SK-N-MC (cell line): Measurements from ENCODE around the gene HOPX.
"Not testable (repeated sequence)": the region's sequence is repeated elsewhere in the genome, so short reads cannot be mapped to it uniquely, and the experiment has no call there.

ENCODE experiments used
- DNase-seq: peaks from one replicate; pipeline ENCODE4 v3.0.0-alpha.2; 2011; ENCODE audit warnings: low read depth, low spot score
- H3K27ac ChIP-seq: fragments of 200-600 bp; sonication (generic); 2 replicates; pipeline ENCODE4 v1.5.1; 2016; ENCODE audit warnings: mixed run types
- H3K36me3 ChIP-seq: fragments of 200-600 bp; sonication (generic); 2 replicates; pipeline ENCODE4 v1.6.1; 2017; ENCODE audit warnings: antibody characterized with exemption, low read length, mixed read lengths; ENCODE audit not compliant: insufficient read depth
- H3K4me3 ChIP-seq: fragments of 200-600 bp; sonication (generic); 2 replicates; pipeline ENCODE4 v1.5.1; 2016
- H3K9ac ChIP-seq: fragments of 200-600 bp; sonication (generic); 2 replicates; pipeline ENCODE4 v1.8.0; 2017; ENCODE audit warnings: mixed run types, mixed read lengths; ENCODE audit not compliant: insufficient read length
- H3K9me3 ChIP-seq: fragments of 200-600 bp; sonication (generic); 2 replicates; pipeline ENCODE4 v1.6.1; 2017; ENCODE audit warnings: low read depth, mild to moderate bottlenecking, antibody characterized with exemption, low read length, moderate library complexity, mixed read lengths
- EZH2 ChIP-seq: fragments of 200-600 bp; sonication (generic); IDR thresholded peaks from one replicate; pipeline ENCODE4 v1.6.1; 2017; ENCODE audit warnings: antibody characterized with exemption
- FOXP2 ChIP-seq: optimal IDR thresholded peaks from 2 replicates; pipeline ENCODE3; 2011; ENCODE audit warnings: mild to moderate bottlenecking, moderate library complexity; ENCODE audit not compliant: insufficient read depth; ENCODE audit errors: extremely low read length, control extremely low read depth
- POLR2AphosphoS5 ChIP-seq: IDR thresholded peaks from 2 replicates; pipeline ENCODE4 v1.6.1; 2012; ENCODE audit warnings: mild to moderate bottlenecking, low read depth, low read length, borderline replicate concordance

Gene HOPX

DNA sequence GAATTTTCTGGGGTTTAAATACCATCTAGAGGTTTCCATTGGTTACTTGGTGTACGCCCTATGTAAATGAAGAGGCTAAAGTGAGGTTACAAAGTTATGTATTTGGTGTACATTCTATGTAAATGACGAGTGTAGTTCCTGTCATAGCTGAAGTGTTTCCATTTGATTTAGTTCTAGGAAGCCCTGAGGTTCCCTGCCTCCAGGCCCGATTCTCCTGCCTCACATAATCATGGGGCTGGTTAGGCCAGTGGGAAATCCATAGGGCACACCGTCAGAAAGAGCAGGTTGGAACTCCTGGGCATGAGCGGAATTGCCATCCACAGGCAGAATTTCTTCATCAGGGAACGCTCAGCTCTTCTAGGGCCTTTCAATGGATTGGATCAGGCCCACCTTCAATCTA, 24.2 kb upstream of the HOPX start:
- no peak for TF ChIP-seq POLR2AphosphoS5
- no peak for TF ChIP-seq EZH2
- TF ChIP-seq FOXP2, result no peak
- no peak overlapping the region for H3K4me3 ChIP-seq
- no peaks in the 10 kb centered on the region for H3K9me3 ChIP-seq
- no peak overlapping the region for H3K9ac ChIP-seq
- no peaks in the 10 kb centered on the region for H3K36me3 ChIP-seq
- H3K27ac ChIP-seq, result no peak overlapping the region
- no peak for DNase-seq

DNA sequence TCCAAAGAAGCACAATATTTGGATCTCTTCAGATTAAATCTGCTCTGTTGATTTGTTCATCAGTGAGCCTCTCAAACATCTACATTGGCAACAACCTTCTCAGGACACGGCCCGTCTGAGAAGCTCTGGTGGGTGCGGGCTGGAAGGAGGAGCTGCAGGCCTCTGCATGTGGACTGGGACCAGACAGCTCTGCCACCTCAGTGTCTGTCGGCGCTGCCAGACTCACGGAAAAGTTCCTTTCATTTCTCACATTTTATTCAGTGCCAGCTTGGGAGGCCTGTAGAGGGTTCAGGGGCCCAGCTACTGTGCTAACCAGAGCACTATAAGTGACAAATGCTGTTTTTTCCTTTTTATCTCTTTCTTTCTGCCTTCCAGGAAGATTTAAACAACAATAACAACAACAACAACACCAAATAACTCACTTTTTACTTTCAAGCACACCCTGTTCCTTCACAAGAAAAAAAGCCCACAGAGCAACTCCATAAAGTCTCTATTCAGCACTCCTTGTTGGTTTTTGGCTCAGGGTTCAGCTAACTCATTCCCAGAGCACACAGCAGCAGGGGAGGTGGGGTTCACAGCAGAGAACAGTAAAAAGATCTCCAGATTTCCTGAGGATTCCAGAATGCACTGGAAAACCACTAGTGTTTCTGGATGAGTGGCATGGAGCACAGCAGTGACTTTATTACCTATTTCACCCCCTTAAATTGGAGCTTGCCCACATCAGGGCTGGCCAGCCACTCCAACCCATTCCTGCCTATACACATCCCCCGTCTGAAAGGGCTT, 23.2 kb upstream of the HOPX start:
- no peak overlapping the region for H3K27ac ChIP-seq
- no peaks in the 10 kb centered on the region for H3K9me3 ChIP-seq
- DNase-seq, result no peak
- no peak overlapping the region for H3K4me3 ChIP-seq
- TF ChIP-seq FOXP2 (no peak), EZH2 (no peak), POLR2AphosphoS5 (no peak)
- H3K36me3 ChIP-seq, result no peaks in the 10 kb centered on the region
- peak overlapping the region; percentile 23 for H3K9ac ChIP-seq

DNA sequence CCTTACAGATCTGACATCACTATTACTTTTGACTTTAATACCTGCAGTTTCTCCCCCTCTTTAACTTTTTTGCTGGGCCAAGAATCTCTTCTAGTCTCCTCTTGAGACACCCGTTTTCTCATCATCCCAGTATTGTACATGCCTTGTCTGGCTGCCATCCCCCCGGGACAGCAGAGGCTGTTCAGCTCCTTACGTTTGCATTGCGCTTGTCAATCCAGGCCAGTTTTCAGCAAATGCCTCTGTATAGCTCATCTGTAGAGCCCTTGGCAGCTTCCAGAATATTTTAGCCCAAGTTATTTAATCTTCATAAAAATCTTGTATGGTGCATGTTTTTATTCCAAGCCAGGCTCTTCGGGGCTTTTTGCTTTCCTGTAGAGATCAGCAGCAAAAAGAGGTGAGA, 22.3 kb upstream of the HOPX start:
- Histone ChIP-seq H3K9me3 (no peaks in the 10 kb centered on the region), H3K9ac (no peak overlapping the region), H3K4me3 (no peak overlapping the region), H3K27ac (no peak overlapping the region), H3K36me3 (no peaks in the 10 kb centered on the region)
- no peak for DNase-seq
- TF ChIP-seq FOXP2 (no peak), EZH2 (no peak), POLR2AphosphoS5 (no peak)

DNA sequence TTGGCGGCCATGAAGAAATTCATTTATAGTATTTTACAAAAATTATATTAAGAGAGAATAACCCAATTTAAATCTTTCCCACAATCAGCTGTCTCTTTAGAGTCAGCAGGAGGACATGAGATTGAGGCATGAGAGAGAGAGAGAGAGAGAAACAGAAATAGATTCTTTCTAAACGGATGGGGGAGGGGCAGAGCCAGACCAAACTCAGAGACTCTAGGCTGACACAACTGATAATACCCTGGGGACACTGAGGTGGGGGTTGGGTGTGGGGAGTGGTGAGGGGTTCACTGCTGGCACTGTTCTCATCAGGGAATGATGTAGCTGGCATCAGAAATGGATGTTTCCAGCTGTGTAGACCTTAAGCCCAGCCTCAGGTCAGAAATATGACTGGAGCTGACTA, 20.5 kb upstream of the HOPX start:
- DNase-seq, result no peak
- Histone ChIP-seq H3K9me3 (no peaks in the 10 kb centered on the region), H3K9ac (no peak overlapping the region), H3K36me3 (no peaks in the 10 kb centered on the region), H3K27ac (no peak overlapping the region), H3K4me3 (no peak overlapping the region)
- TF ChIP-seq FOXP2, result no peak
- no peak for TF ChIP-seq EZH2
- no peak for TF ChIP-seq POLR2AphosphoS5

DNA sequence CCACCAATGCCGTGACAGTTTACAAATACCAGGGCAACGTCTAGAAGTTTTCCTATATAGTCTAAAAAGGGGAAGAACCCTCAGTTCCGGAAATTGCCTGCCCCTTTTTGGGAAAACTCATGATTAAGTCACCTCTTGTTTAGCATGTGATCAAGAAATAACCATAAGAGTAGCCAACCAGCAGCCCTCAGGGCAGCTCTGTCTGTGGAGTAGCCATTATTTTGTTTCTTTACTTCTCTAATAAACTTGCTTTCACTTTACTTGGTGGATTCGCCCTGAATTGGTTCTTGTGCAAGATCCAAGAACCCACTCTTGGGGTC, 20.0 kb upstream of the HOPX start:
- H3K9me3 ChIP-seq, result no peaks in the 10 kb centered on the region
- TF ChIP-seq POLR2AphosphoS5, result no peak
- TF ChIP-seq EZH2, result no peak
- TF ChIP-seq FOXP2, result no peak
- no peak overlapping the region for H3K4me3 ChIP-seq
- no peaks in the 10 kb centered on the region for H3K36me3 ChIP-seq
- no peak for DNase-seq
- H3K9ac ChIP-seq, result no peak overlapping the region
- H3K27ac ChIP-seq, result no peak overlapping the region

DNA sequence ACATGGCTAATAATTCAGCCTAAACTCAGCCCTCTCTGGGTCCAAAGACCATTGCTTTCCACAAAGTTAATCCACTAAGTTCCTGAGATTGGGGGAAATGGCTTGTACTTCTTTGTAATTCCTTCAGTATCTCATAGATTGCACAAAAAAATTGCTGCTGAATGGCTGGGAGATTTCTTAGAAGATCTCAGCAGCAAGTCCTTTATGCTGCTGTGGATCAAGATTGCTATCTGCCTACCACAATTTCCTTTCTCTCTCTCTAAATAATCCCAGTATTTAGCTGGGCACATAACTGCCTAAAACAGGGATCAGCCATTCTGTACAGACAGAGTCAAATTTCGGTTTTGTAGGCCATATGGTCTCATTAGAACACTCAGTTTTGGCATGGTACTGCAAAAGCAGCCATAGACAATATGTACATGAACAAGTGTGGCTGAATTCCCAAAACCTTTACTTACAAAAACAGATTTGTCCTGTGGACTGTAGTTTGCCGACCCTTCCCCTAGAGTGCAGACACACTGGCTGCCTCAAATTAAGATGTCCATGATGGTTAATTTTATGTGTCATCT, 18.5 kb upstream of the HOPX start:
- no peak overlapping the region for H3K9ac ChIP-seq
- TF ChIP-seq POLR2AphosphoS5 (no peak), EZH2 (no peak), FOXP2 (no peak)
- H3K9me3 ChIP-seq, result no peaks in the 10 kb centered on the region
- DNase-seq, result no peak
- H3K36me3 ChIP-seq, result no peaks in the 10 kb centered on the region
- no peak overlapping the region for H3K4me3 ChIP-seq
- no peak overlapping the region for H3K27ac ChIP-seq

DNA sequence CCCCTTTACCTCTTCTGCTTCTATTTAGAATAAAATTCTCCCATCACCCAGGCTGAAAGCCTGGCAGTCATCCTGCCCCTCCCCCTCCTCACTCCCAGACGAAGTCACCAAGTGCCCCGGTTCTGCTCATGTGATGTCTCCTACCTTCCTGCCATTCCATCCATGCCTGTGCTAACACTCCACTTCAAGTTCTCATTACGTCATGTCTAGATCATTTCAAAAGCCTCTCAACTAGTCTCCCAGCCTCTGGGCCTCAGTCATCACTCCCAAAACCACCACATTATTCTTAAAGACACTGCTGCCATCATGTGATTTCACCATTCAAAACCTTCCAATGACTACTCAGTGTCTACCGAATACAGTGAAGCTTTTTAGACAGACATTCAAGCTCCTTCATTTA, 17.2 kb upstream of the HOPX start:
- Histone ChIP-seq H3K36me3 (no peaks in the 10 kb centered on the region), H3K4me3 (no peak overlapping the region), H3K27ac (no peak overlapping the region), H3K9ac (no peak overlapping the region), H3K9me3 (no peaks in the 10 kb centered on the region)
- TF ChIP-seq EZH2, result no peak
- TF ChIP-seq POLR2AphosphoS5, result no peak
- no peak for TF ChIP-seq FOXP2
- no peak for DNase-seq

DNA sequence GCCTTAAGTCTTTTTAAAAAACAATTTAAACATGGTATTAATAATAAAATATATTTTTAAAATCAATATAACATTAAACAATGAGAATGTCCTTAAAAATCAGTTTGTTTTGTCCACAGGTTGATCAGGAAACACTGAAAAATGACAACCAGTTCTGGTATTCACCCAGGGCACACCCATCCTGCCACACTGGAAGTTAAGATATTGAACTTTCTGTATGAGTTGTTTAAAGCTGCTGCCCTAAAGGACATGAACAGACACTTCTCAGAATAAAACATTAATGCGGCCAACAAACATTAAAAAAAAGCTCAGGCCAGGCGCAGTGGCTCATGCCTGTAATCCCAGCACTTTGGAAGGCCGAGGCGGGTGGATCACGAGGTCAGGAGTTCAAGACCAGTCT, 15.0 kb upstream of the HOPX start:
- no peak for TF ChIP-seq EZH2
- no peak for TF ChIP-seq FOXP2
- TF ChIP-seq POLR2AphosphoS5, result no peak
- no peak overlapping the region for H3K9ac ChIP-seq
- H3K36me3 ChIP-seq, result no peaks in the 10 kb centered on the region
- no peaks in the 10 kb centered on the region for H3K9me3 ChIP-seq
- no peak for DNase-seq
- no peak overlapping the region for H3K27ac ChIP-seq
- H3K4me3 ChIP-seq, result no peak overlapping the region

DNA sequence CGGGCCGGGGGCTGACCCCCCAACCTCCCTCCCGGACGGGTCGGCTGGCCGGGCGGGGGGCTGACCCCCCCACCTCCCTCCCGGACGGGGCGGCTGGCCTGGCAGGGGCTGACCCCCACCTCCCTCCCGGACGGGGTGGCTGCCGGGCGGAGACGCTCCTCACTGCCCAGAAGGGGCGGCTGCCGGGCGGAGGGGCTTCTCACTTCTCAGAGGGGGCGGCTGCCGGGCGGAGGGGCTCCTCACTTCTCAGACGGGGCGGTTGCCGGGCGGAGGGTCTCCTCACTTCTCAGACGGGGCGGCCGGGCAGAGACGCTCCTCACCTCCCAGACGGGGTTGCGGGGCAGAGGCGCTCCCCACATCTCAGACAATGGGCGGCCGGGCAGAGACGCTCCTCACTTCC, 12.4 kb upstream of the HOPX start:
- not testable (repeated sequence) for H3K9ac ChIP-seq, DNase-seq, H3K27ac ChIP-seq, H3K36me3 ChIP-seq, H3K4me3 ChIP-seq, H3K9me3 ChIP-seq
